ENCODE data around the gene ZNRF4.
"Not testable (repeated sequence)": the region's sequence is repeated elsewhere in the genome, so short reads cannot be mapped to it uniquely, and the experiment has no call there.

The ZNRF4 gene

DNA sequence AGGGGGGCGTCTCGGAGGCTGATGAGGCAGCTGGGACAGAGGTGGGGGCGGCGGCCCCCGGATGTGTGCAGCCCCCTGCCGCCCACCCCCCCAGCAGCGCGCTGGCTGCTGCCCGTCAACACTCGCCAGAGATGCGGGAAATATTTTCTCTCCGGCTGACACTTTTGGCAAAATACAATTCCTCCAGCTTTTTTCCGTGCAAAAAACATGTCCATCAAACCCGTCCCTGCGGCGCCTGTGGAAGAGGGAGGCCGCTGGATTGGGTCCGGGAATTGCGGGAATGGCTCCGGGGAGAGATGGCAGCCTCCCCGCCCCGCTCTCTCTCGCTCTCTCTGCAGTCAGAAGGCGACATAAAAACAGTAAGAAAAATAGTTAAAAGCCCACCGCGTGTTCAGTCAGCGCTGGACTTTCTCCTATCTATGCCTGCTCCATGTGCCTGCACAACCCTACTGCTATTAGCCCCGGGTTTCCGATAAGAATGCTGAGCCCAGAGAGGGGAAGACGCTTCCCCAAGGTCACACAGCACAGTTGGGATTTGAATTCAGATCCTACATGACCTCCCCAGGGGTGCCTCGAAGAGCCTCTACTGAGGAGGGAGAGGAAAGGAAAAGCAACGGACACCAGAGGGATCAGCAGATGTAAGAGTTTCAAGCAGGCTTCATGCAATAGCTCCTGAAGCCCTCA is 23.2 kb downstream of the ZNRF4 start:
- H3K36me3 ChIP-seq (ENCODE audit: control insufficient read depth, insufficient read depth, low read length, severe bottlenecking), result no peaks in the 10 kb centered on the region
- peaks cover 32% of the 10 kb centered on the region for H3K27me3 ChIP-seq (replicated peaks; ENCODE audit: control insufficient read depth, insufficient read depth, low read length)
- DNase-seq (ENCODE audit: low read depth), result no peak
- H3K4me1 ChIP-seq (ENCODE audit: control insufficient read depth, insufficient read depth, low read length), result no peaks in the 10 kb centered on the region
- no peak overlapping the region for H3K9ac ChIP-seq (ENCODE audit: low read length)
- no peak overlapping the region for H3K4me3 ChIP-seq (ENCODE audit: low read length)
- H3K9me3 ChIP-seq (ENCODE audit: control insufficient read depth, low read length), result peaks cover 17% of the 10 kb centered on the region

DNA sequence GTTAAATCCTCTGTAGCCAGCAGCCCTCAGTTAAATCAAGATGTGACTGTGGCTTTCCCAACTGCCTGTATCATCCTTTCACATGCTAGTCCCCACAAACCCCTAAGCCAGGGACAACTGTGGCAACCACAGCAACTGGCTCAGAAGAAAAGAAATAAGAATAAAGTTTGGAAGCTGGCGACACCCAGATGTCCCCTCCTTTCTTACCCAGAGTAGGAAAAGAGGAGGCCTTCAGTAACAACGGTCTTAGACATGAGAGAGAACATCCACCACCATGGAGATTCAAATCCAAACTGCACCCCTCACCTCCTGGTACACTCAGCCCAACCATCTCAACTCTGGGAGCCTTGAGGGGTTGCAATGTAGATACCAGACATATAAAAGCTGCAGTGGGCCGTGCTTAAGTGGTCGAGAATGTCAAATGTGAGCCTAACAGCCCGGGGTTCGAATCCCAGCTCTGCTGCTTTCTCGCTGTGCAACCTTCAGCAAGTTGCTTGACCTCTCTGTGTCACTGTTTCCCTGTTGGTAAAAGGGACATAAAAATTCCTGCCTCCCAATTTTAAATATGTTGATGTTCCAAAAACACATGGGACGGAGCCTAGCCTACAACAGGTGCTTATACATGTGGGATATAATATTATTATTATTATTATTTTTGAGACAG is 23.8 kb downstream of the ZNRF4 start:
- DNase-seq (ENCODE audit: low read depth), result no peak
- peaks cover 17% of the 10 kb centered on the region for H3K9me3 ChIP-seq (ENCODE audit: control insufficient read depth, low read length)
- no peaks in the 10 kb centered on the region for H3K4me1 ChIP-seq (ENCODE audit: control insufficient read depth, insufficient read depth, low read length)
- H3K4me3 ChIP-seq (ENCODE audit: low read length), result no peak overlapping the region
- no peaks in the 10 kb centered on the region for H3K36me3 ChIP-seq (ENCODE audit: control insufficient read depth, insufficient read depth, low read length, severe bottlenecking)
- peaks cover 26% of the 10 kb centered on the region for H3K27me3 ChIP-seq (replicated peaks; ENCODE audit: control insufficient read depth, insufficient read depth, low read length)
- H3K9ac ChIP-seq (ENCODE audit: low read length), result no peak overlapping the region

DNA sequence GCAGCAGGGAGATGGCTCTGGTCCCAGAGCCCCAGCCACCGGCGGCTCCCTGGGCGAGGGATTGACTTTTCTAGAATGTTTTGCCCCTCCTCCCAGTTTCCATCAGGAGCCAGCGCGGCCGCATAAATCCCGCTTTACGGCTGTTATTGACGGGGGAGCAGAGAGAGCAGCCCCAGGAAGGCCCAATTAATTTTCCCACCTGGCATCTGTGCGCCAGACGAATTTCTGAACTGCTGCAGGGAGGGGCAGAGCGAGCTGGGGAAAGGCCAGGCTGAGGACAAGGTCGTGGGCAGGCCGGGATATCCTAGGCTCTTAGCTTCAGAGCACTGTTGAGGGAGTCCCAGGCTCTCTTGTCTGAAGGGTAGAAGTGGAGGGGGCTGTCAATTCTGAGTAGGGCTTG is 24.7 kb downstream of the ZNRF4 start:
- peaks cover 31% of the 10 kb centered on the region for H3K27me3 ChIP-seq (replicated peaks; ENCODE audit: control insufficient read depth, insufficient read depth, low read length)
- no peaks in the 10 kb centered on the region for H3K36me3 ChIP-seq (ENCODE audit: control insufficient read depth, insufficient read depth, low read length, severe bottlenecking)
- H3K9ac ChIP-seq (ENCODE audit: low read length), result no peak overlapping the region
- H3K4me1 ChIP-seq (ENCODE audit: control insufficient read depth, insufficient read depth, low read length), result no peaks in the 10 kb centered on the region
- H3K9me3 ChIP-seq (ENCODE audit: control insufficient read depth, low read length), result peaks cover 17% of the 10 kb centered on the region
- no peak for DNase-seq (ENCODE audit: low read depth)
- H3K4me3 ChIP-seq (ENCODE audit: low read length), result no peak overlapping the region

DNA sequence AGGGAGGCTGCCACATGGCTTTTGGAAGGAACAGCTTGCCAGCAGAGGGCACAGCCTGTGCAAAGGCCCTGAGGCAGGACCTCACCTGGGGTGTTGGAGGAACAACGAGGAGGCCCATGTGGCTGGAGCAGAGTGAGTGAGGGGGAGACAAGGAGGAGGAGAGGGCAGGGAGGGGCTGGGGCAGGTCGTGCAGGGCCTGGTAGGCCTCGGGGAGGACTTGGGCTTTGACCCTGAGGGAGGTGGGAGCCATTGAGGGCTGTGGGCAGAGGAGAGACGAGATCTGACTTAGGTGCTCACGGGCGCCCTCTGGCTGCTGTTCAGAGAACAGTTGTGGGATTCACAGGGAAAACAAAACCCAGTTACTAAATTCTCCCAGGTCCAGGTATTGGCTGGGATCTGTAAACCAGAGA is 25.2 kb downstream of the ZNRF4 start:
- Histone ChIP-seq H3K9me3 (ENCODE audit: control insufficient read depth, low read length) (peaks cover 17% of the 10 kb centered on the region), H3K9ac (ENCODE audit: low read length) (no peak overlapping the region), H3K36me3 (ENCODE audit: control insufficient read depth, insufficient read depth, low read length, severe bottlenecking) (no peaks in the 10 kb centered on the region), H3K4me1 (ENCODE audit: control insufficient read depth, insufficient read depth, low read length) (no peaks in the 10 kb centered on the region), H3K27me3 (replicated peaks; ENCODE audit: control insufficient read depth, insufficient read depth, low read length) (peaks cover 33% of the 10 kb centered on the region), H3K4me3 (ENCODE audit: low read length) (no peak overlapping the region)
- DNase-seq (ENCODE audit: low read depth), result peak; percentile 27

DNA sequence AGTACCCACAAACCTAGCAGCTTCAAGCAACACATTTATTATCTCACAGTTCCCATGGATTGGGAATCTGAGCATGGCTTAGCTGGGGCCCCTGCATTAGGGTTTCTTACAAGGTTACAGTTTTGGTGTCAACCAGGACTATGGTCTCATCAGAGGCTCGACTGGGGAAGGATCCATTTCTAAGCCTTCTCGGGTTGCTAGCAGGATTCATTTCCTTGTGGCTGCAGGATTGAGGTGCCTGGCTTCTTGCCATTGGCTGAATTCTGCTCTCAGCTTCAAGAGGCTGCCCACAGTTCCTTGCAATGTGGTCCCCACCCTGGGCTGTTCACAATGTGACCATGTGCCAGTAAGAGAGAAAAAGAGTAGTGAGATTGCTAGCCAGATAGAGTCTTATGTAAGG is 26.7 kb downstream of the ZNRF4 start:
- Histone ChIP-seq H3K9me3 (ENCODE audit: control insufficient read depth, low read length) (peaks cover 17% of the 10 kb centered on the region), H3K27me3 (replicated peaks; ENCODE audit: control insufficient read depth, insufficient read depth, low read length) (peaks cover 43% of the 10 kb centered on the region), H3K4me1 (ENCODE audit: control insufficient read depth, insufficient read depth, low read length) (no peaks in the 10 kb centered on the region), H3K4me3 (ENCODE audit: low read length) (no peak overlapping the region), H3K9ac (ENCODE audit: low read length) (no peak overlapping the region), H3K36me3 (ENCODE audit: control insufficient read depth, insufficient read depth, low read length, severe bottlenecking) (no peaks in the 10 kb centered on the region)
- DNase-seq (ENCODE audit: low read depth), result no peak

DNA sequence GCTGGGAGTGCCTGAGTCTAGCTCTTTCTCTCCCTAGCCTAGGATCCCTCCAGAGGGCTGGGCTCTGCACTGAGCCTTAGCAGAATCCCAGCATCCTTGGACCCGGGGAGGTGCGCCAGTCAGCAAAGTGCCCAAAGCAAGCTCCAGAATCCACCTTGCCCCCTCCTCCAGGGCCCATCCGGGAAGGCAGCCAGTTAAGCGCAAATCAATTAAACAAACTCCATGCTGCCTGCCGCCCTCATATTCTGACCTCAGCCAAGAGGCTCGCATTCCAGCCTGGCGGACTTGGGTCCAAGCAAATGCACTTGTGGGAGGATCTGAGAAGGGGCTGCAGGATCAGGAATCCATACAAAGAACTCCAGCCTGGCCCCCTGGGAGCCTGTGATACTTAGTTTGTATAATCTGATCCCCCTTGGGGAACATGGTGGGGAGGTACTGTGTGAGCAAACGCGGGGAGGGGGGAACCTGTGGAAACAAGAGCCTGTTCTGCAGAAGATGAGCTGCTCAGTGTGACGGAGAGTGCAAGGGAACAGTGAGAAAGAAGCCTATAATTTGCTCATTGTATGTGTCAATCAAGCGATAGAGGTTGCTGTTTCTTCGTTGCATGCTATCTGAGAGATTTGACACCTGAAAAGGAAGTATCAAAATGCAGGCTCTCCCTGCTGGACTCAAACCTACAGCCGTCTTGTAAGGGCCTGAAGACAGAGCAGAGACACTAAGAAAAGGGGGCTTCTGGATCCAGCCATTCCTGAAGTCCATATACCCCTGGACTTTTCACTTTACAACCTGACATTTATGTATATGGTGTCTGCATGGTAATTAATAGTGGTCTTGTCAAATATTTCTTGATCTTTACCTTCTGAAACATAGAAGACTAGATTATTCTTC is 29.4 kb downstream of the ZNRF4 start:
- Histone ChIP-seq H3K4me1 (ENCODE audit: control insufficient read depth, insufficient read depth, low read length) (no peaks in the 10 kb centered on the region), H3K9ac (ENCODE audit: low read length) (no peak overlapping the region), H3K4me3 (ENCODE audit: low read length) (no peak overlapping the region), H3K9me3 (ENCODE audit: control insufficient read depth, low read length) (peaks cover 17% of the 10 kb centered on the region), H3K36me3 (ENCODE audit: control insufficient read depth, insufficient read depth, low read length, severe bottlenecking) (no peaks in the 10 kb centered on the region), H3K27me3 (replicated peaks; ENCODE audit: control insufficient read depth, insufficient read depth, low read length) (peaks cover 35% of the 10 kb centered on the region)
- DNase-seq (ENCODE audit: low read depth), result peak; percentile 34

DNA sequence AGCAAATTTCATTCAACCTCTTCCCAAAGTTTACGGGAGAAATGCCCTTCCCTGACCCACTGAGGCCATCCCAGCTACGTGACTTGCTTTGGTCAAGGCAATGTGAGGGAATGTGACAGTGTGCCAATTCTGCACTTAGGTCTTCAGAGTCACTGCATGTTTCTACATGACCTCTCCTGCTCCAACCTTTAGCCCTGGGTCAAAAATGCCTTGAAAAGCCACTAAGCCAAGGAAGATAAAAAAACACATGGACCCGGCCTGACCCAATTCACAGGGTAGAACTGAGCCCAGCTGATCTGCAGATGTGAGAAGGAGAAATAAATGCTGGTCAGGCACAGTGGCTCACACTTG is 30.0 kb downstream of the ZNRF4 start:
- DNase-seq (ENCODE audit: low read depth), result no peak
- Histone ChIP-seq H3K36me3 (ENCODE audit: control insufficient read depth, insufficient read depth, low read length, severe bottlenecking) (no peaks in the 10 kb centered on the region), H3K9ac (ENCODE audit: low read length) (no peak overlapping the region), H3K4me1 (ENCODE audit: control insufficient read depth, insufficient read depth, low read length) (no peaks in the 10 kb centered on the region), H3K4me3 (ENCODE audit: low read length) (no peak overlapping the region), H3K27me3 (replicated peaks; ENCODE audit: control insufficient read depth, insufficient read depth, low read length) (peaks cover 41% of the 10 kb centered on the region), H3K9me3 (ENCODE audit: control insufficient read depth, low read length) (peaks cover 17% of the 10 kb centered on the region)

DNA sequence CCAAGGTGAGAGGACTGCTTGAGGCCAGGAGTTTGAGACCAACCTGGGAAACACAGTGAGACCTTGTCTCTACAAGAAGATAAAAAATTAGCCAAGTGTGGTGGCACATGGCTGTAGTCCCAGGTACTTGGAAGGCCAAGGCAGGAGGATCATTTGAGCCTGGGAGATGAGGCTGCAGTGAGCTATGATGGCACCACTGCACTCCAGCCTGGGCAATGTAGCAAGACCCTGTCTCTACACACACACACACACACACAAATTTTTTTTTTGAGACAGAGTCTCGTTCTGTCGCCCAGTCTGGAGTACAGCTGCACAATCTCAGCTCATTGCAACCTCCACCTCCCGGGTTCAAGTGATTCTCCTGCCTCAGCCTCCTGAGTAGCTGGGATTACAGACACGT is 30.4 kb downstream of the ZNRF4 start:
- not testable (repeated sequence) for DNase-seq (ENCODE audit: low read depth); H3K4me1 ChIP-seq (ENCODE audit: control insufficient read depth, insufficient read depth, low read length); H3K9ac ChIP-seq (ENCODE audit: low read length); H3K36me3 ChIP-seq (ENCODE audit: control insufficient read depth, insufficient read depth, low read length, severe bottlenecking); H3K4me3 ChIP-seq (ENCODE audit: low read length)
- Histone ChIP-seq H3K27me3 (replicated peaks; ENCODE audit: control insufficient read depth, insufficient read depth, low read length) (peaks cover 45% of the 10 kb centered on the region), H3K9me3 (ENCODE audit: control insufficient read depth, low read length) (peaks cover 17% of the 10 kb centered on the region)

DNA sequence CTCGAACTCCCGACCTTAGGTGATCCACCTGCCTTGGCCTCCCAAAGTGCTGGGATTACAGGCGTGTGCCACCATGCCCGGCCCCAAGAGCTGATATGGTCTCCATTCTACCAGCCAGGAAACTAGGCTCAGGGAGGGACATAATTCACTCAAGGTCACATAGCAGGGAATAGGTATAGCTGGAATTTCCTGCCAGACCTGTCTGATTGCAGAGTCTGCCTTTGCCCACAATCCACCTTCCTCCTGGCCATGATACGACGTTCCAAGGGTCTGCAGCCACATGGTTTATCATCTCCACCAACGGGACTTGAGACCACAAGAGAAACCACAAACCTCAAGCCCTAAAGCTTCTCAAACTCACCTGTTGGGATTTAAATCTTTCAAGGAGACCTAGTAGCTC is 32.0 kb downstream of the ZNRF4 start:
- no peaks in the 10 kb centered on the region for H3K36me3 ChIP-seq (ENCODE audit: control insufficient read depth, insufficient read depth, low read length, severe bottlenecking)
- H3K4me3 ChIP-seq (ENCODE audit: low read length), result no peak overlapping the region
- peaks cover 52% of the 10 kb centered on the region for H3K27me3 ChIP-seq (replicated peaks; ENCODE audit: control insufficient read depth, insufficient read depth, low read length)
- H3K4me1 ChIP-seq (ENCODE audit: control insufficient read depth, insufficient read depth, low read length), result no peaks in the 10 kb centered on the region
- peaks cover 8% of the 10 kb centered on the region for H3K9me3 ChIP-seq (ENCODE audit: control insufficient read depth, low read length)
- no peak overlapping the region for H3K9ac ChIP-seq (ENCODE audit: low read length)
- DNase-seq (ENCODE audit: low read depth), result no peak

DNA sequence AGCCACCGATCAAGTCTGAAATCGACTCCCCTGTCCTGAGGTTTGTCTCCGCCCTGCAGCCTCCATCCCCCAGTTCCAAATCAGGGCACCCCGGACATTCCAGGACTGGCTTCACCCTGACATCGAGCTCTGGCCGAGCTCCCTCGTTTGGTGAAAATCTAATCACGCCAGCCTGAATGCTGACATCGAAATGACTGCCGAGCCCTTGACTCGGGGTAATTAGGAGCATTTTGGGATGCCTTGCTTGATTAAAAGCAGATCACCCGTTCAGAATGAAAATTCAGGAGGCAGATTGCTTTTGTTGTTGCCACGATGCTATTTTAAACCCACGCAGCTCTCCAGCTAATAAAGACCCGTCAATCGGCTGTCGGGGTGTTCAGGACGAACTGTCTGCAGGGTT is 34.3 kb downstream of the ZNRF4 start:
- Histone ChIP-seq H3K9ac (ENCODE audit: low read length) (no peak overlapping the region), H3K27me3 (replicated peaks; ENCODE audit: control insufficient read depth, insufficient read depth, low read length) (peaks cover 61% of the 10 kb centered on the region), H3K9me3 (ENCODE audit: control insufficient read depth, low read length) (no peaks in the 10 kb centered on the region), H3K4me3 (ENCODE audit: low read length) (no peak overlapping the region), H3K4me1 (ENCODE audit: control insufficient read depth, insufficient read depth, low read length) (no peaks in the 10 kb centered on the region), H3K36me3 (ENCODE audit: control insufficient read depth, insufficient read depth, low read length, severe bottlenecking) (no peaks in the 10 kb centered on the region)
- DNase-seq (ENCODE audit: low read depth), result peak; percentile 13

DNA sequence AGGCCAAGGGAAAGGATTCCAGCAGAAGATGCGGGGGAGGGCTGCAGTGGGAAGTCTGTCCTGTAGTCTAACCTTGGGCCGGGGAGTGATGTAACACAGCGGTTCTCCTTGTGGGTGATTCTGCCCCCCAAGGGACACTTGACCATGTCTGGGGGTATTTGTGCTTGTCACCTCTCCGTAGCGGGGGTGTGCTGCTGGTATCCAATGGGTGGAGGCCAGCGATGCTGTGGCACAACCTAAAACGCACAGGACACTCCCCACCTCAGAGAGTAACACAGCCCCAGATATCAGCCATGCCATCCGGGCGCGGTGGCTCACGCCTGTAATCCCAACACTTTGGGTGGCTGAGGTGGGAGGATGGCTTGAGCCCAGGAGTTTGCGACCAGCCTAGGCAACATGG is 36.3 kb downstream of the ZNRF4 start:
- DNase-seq (ENCODE audit: low read depth), result no peak
- Histone ChIP-seq H3K36me3 (ENCODE audit: control insufficient read depth, insufficient read depth, low read length, severe bottlenecking) (no peaks in the 10 kb centered on the region), H3K9ac (ENCODE audit: low read length) (no peak overlapping the region), H3K4me1 (ENCODE audit: control insufficient read depth, insufficient read depth, low read length) (no peaks in the 10 kb centered on the region), H3K9me3 (ENCODE audit: control insufficient read depth, low read length) (no peaks in the 10 kb centered on the region), H3K27me3 (replicated peaks; ENCODE audit: control insufficient read depth, insufficient read depth, low read length) (peaks cover 47% of the 10 kb centered on the region), H3K4me3 (ENCODE audit: low read length) (no peak overlapping the region)

All from adipocyte (in vitro differentiated cells).